Sigmoid colon (tissue), 4 donors: ENCODE results near the gene SLC39A11.

Experiments used
- POLR2A ChIP-seq, 2 donors: fragments of 450-650 bp; IDR thresholded peaks; one replicate each; pipeline ENCODE4 v1.6.1; 2016; ENCODE audit warnings: antibody characterized with exemption in 2 of 2, mild to moderate bottlenecking in 2 of 2, moderate library complexity in 2 of 2
- POLR2AphosphoS5 ChIP-seq, 4 donors: sonication (generic); formaldehyde crosslinking; IDR thresholded peaks; one replicate each; pipeline ENCODE4 v1.6.1; 2017; ENCODE audit warnings: antibody characterized with exemption in 4 of 4
- TF ChIP-seq, protein P1 (sequence below), 4 experiments: fragments of 450-650 bp in 3 of 4; fragments of 200-600 bp in 1 of 4; IDR thresholded peaks; one replicate each; pipeline ENCODE4 v1.5.1; 2016 to 2019; ENCODE audit warnings: antibody characterized with exemption in 4 of 4, mild to moderate bottlenecking in 3 of 4, moderate library complexity in 2 of 4

GRCh38 chr17:72687886-72688285 is 404.6 kb downstream of the SLC39A11 start:
- TF ChIP-seq, protein P1, sequence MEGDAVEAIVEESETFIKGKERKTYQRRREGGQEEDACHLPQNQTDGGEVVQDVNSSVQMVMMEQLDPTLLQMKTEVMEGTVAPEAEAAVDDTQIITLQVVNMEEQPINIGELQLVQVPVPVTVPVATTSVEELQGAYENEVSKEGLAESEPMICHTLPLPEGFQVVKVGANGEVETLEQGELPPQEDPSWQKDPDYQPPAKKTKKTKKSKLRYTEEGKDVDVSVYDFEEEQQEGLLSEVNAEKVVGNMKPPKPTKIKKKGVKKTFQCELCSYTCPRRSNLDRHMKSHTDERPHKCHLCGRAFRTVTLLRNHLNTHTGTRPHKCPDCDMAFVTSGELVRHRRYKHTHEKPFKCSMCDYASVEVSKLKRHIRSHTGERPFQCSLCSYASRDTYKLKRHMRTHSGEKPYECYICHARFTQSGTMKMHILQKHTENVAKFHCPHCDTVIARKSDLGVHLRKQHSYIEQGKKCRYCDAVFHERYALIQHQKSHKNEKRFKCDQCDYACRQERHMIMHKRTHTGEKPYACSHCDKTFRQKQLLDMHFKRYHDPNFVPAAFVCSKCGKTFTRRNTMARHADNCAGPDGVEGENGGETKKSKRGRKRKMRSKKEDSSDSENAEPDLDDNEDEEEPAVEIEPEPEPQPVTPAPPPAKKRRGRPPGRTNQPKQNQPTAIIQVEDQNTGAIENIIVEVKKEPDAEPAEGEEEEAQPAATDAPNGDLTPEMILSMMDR (IDR thresholded peaks at IDR 0.05): no peak
- no peak for TF ChIP-seq POLR2A (IDR thresholded peaks at IDR 0.05)
- no peak for TF ChIP-seq POLR2AphosphoS5 (IDR thresholded peaks at IDR 0.05)
